H1 (cell line): ENCODE results near the gene VNN1. TPM values are rescaled to one million over a fixed set of nuclear protein-coding genes. Genes with fewer than 3 reads are reported as not detected.

Source experiments
- CTCF ChIA-PET: fragments of 300-600 bp; sonication (Branson Sonifier 250); formaldehyde crosslinking; loops from one replicate; lab custom pipeline; 2021; ENCODE audit not compliant: partially characterized antibody; lab: Charles Lee
- POLR2A ChIA-PET: fragments of 300-600 bp; sonication (Branson Sonifier 250); formaldehyde crosslinking; loops from one replicate; lab custom pipeline; 2021; ENCODE audit warnings: inconsistent platforms; ENCODE audit not compliant: partially characterized antibody; lab: Charles Lee
- DNase-seq, 2 experiments: peaks; one replicate each; pipeline versions ENCODE4 v3.0.0 to v3.0.0-alpha.2; 2010 to 2022; ENCODE audit warnings: low spot score in 2 of 2, low read depth in 1 of 2, mixed read lengths in 1 of 2
- FAIRE-seq: peaks from 2 replicates; lab custom pipeline; 2011; peaks lifted over from hg19 to GRCh38; lab: Jason Lieb, UNC
- H2AFZ ChIP-seq: 2 replicates; pipeline ENCODE4 v1.8.1; 2012; ENCODE audit warnings: low read length, inconsistent platforms
- H2AK5ac ChIP-seq: 2 replicates; pipeline ENCODE4 v1.6.1; 2013; ENCODE audit warnings: low read depth, low read length
- H2BK120ac ChIP-seq: replicated peaks from 2 replicates; pipeline ENCODE3; 2013; ENCODE audit warnings: low read depth, low read length, inconsistent platforms
- H2BK12ac ChIP-seq: 2 replicates; pipeline ENCODE4 v1.6.1; 2013; ENCODE audit warnings: low read depth, low read length
- H2BK15ac ChIP-seq: 2 replicates; pipeline ENCODE4 v1.6.1; 2013; ENCODE audit warnings: low read length
- H2BK20ac ChIP-seq: 2 replicates; pipeline ENCODE4 v1.6.1; 2013; ENCODE audit warnings: low read length
- H2BK5ac ChIP-seq: 2 replicates; pipeline ENCODE4 v1.6.1; 2013; ENCODE audit warnings: low read depth, low read length
- H3K14ac ChIP-seq: 2 replicates; pipeline ENCODE4 v1.6.1; 2013; ENCODE audit warnings: inconsistent platforms; ENCODE audit not compliant: insufficient read length
- H3K18ac ChIP-seq: 2 replicates; pipeline ENCODE4 v1.6.1; 2013; ENCODE audit warnings: low read length; ENCODE audit errors: extremely low read depth
- H3K23ac ChIP-seq: 2 replicates; pipeline ENCODE4 v1.6.1; 2013; ENCODE audit warnings: inconsistent platforms; ENCODE audit not compliant: insufficient read length
- H3K23me2 ChIP-seq: 2 replicates; pipeline ENCODE4 v1.6.1; 2013; ENCODE audit warnings: low read depth, low read length
- H3K27ac ChIP-seq: 2 replicates; pipeline ENCODE4 v1.6.1; 2011; ENCODE audit warnings: low read depth, low read length, inconsistent platforms
- H3K27me3 ChIP-seq, 4 experiments: replicated peaks in 1 of 4; 1 replicate in 1 of 4; 2 replicates in 3 of 4; pipeline versions ENCODE4 v1.6.1 to v1.8.1; 2011 to 2013; ENCODE audit warnings: low read length in 3 of 4, mild to moderate bottlenecking in 3 of 4, inconsistent platforms in 2 of 4, mixed read lengths in 2 of 4, moderate library complexity in 1 of 4; ENCODE audit not compliant: control insufficient read depth in 3 of 4, insufficient read depth in 3 of 4; ENCODE audit errors: extremely low read depth in 1 of 4
- H3K36me3 ChIP-seq, 4 experiments: 2 replicates each; pipeline versions ENCODE4 v1.6.1 to v1.8.1; 2011 to 2013; ENCODE audit warnings: mild to moderate bottlenecking in 4 of 4, low read length in 3 of 4, moderate library complexity in 2 of 4, control low read depth in 1 of 4, inconsistent platforms in 1 of 4; ENCODE audit not compliant: insufficient read depth in 4 of 4, control insufficient read depth in 2 of 4
- H3K4ac ChIP-seq: replicated peaks from 2 replicates; pipeline ENCODE3; 2013; ENCODE audit warnings: low read length, low read depth, mixed read lengths, inconsistent platforms; ENCODE audit not compliant: insufficient read length
- H3K4me1 ChIP-seq, 4 experiments: replicated peaks in 1 of 4; 1 replicate in 1 of 4; 2 replicates in 3 of 4; pipeline versions ENCODE4 v1.6.1 to v1.8.1; 2011 to 2013; ENCODE audit warnings: low read length in 3 of 4, inconsistent platforms in 2 of 4, mixed read lengths in 1 of 4; ENCODE audit not compliant: insufficient read depth in 4 of 4, control insufficient read depth in 3 of 4
- H3K4me2 ChIP-seq, 2 experiments: 2 replicates each; pipeline versions ENCODE4 v1.6.1 to v1.8.1; 2011 to 2013; ENCODE audit warnings: low read depth in 2 of 2, low read length in 2 of 2, control low read depth in 1 of 2, inconsistent platforms in 1 of 2, mild to moderate bottlenecking in 1 of 2; ENCODE audit not compliant: insufficient read depth in 1 of 2
- H3K4me3 ChIP-seq, 4 experiments: fragments of 200-600, 300-600 bp in 1 of 4; sonication (generic), shearing (Covaris generic), sonication (Bioruptor Twin) in 1 of 4; 2 replicates each; pipeline versions ENCODE4 v1.5.1 to v1.8.1; 2011 to 2016; ENCODE audit warnings: low read length in 4 of 4, low read depth in 3 of 4, control low read depth in 2 of 4, inconsistent platforms in 2 of 4, mild to moderate bottlenecking in 2 of 4, mixed read lengths in 1 of 4, moderate library complexity in 1 of 4; ENCODE audit not compliant: insufficient read depth in 2 of 4; ENCODE audit errors: extremely low read depth in 1 of 4
- H3K56ac ChIP-seq: replicated peaks from 2 replicates; pipeline ENCODE3; 2013; ENCODE audit warnings: low read depth, mild to moderate bottlenecking, mixed read lengths, low read length, inconsistent platforms; ENCODE audit not compliant: insufficient read length
- H3K79me1 ChIP-seq: 2 replicates; pipeline ENCODE4 v1.6.1; 2013; ENCODE audit warnings: low read depth, low read length, control low read depth
- H3K79me2 ChIP-seq, 2 experiments: 2 replicates each; pipeline versions ENCODE4 v1.6.1 to v1.8.1; 2012 to 2013; ENCODE audit warnings: low read length in 2 of 2, mild to moderate bottlenecking in 2 of 2, inconsistent platforms in 1 of 2; ENCODE audit not compliant: insufficient read depth in 2 of 2, control insufficient read depth in 1 of 2
- H3K9ac ChIP-seq, 4 experiments: replicated peaks in 1 of 4; 1 replicate in 1 of 4; 2 replicates in 3 of 4; pipeline versions ENCODE4 v1.6.1 to v1.8.1; 2011 to 2013; ENCODE audit warnings: low read depth in 3 of 4, low read length in 3 of 4, control low read depth in 2 of 4, mild to moderate bottlenecking in 2 of 4, moderate library complexity in 2 of 4, inconsistent platforms in 1 of 4; ENCODE audit errors: extremely low read depth in 1 of 4
- H3K9me3 ChIP-seq, 2 experiments: 2 replicates each; pipeline versions ENCODE4 v1.6.1 to v1.8.1; 2012 to 2013; ENCODE audit warnings: mild to moderate bottlenecking in 2 of 2, moderate library complexity in 2 of 2, control low read depth in 1 of 2, inconsistent platforms in 1 of 2, low read depth in 1 of 2, low read length in 1 of 2, mixed read lengths in 1 of 2; ENCODE audit not compliant: insufficient read depth in 2 of 2
- H4K20me1 ChIP-seq, 2 experiments: replicated peaks in 1 of 2; 2 replicates each; pipeline versions ENCODE3 to v1.8.1; 2011 to 2013; ENCODE audit warnings: inconsistent platforms in 2 of 2, low read length in 2 of 2, mild to moderate bottlenecking in 1 of 2; ENCODE audit not compliant: insufficient read depth in 2 of 2, control insufficient read depth in 1 of 2
- H4K5ac ChIP-seq: 2 replicates; pipeline ENCODE4 v1.6.1; 2013; ENCODE audit warnings: low read length, low read depth, mixed read lengths, inconsistent platforms; ENCODE audit not compliant: insufficient read length
- H4K8ac ChIP-seq: 2 replicates; pipeline ENCODE4 v1.8.0; 2013; ENCODE audit warnings: mild to moderate bottlenecking, moderate library complexity, low read length, inconsistent platforms; ENCODE audit not compliant: insufficient read depth; ENCODE audit errors: extremely low read depth
- H4K91ac ChIP-seq: replicated peaks from 2 replicates; pipeline ENCODE3; 2013; ENCODE audit warnings: low read length, mixed read lengths, inconsistent platforms; ENCODE audit not compliant: insufficient read length
- ASH2L ChIP-seq: fragments of 200-600, 300-600 bp; sonication (generic); IDR thresholded peaks from one replicate; pipeline ENCODE4 v1.7.1; 2017; ENCODE audit warnings: low read length
- CHD2 ChIP-seq: IDR thresholded peaks from 2 replicates; pipeline ENCODE4 v1.6.1; 2012; ENCODE audit warnings: low read length, improper control_type of control experiment
- CTBP2 ChIP-seq: IDR thresholded peaks from 2 replicates; pipeline ENCODE4 v1.7.0; 2011; ENCODE audit warnings: borderline replicate concordance, mild to moderate bottlenecking, moderate library complexity, mixed read lengths, low read length; ENCODE audit not compliant: insufficient read depth, insufficient read length
- EP300 ChIP-seq, 2 experiments: IDR thresholded peaks; 1 replicate in 1 of 2; 2 replicates in 1 of 2; pipeline ENCODE4 v1.6.1; 2011 to 2012; ENCODE audit warnings: low read depth in 2 of 2, low read length in 2 of 2, mild to moderate bottlenecking in 2 of 2, borderline replicate concordance in 1 of 2, inconsistent platforms in 1 of 2, moderate library complexity in 1 of 2
- FOSL1 ChIP-seq: IDR thresholded peaks from 2 replicates; pipeline ENCODE4 v1.6.1; 2011; ENCODE audit warnings: mild to moderate bottlenecking, low read depth, low read length, moderate library complexity; ENCODE audit not compliant: insufficient read depth
- GABPA ChIP-seq: IDR thresholded peaks from 2 replicates; pipeline ENCODE4 v1.6.1; 2011; ENCODE audit warnings: mild to moderate bottlenecking, low read length, moderate library complexity, borderline replicate concordance; ENCODE audit not compliant: insufficient read depth
- NRF1 ChIP-seq: IDR thresholded peaks from 2 replicates; pipeline ENCODE4 v1.6.1; 2011; ENCODE audit warnings: mild to moderate bottlenecking, low read depth, low read length, improper control_type of control experiment
- SIN3A ChIP-seq, 2 experiments: IDR thresholded peaks in 1 of 2; conservative IDR thresholded peaks in 1 of 2; 2 replicates each; pipeline ENCODE4 v1.6.1; 2011 to 2012; ENCODE audit warnings: low read length in 2 of 2, improper control_type of control experiment in 1 of 2, low read depth in 1 of 2, mild to moderate bottlenecking in 1 of 2
- SIRT6 ChIP-seq: IDR thresholded peaks from one replicate; pipeline ENCODE4 v1.7.1; 2012; ENCODE audit warnings: low read length, inconsistent platforms
- SRF ChIP-seq: IDR thresholded peaks from 2 replicates; pipeline ENCODE4 v1.6.1; 2011; ENCODE audit warnings: mild to moderate bottlenecking, low read depth, low read length, moderate library complexity
- WGBS, 2 experiments: shearing (Covaris generic) in 1 of 2; methylation state at CpG; one replicate each; pipeline versions ENCODE4 v1.1.6 to v1.1.7; 2013 to 2015; ENCODE audit warnings: low lambda C conversion rate in 2 of 2, mixed read lengths in 2 of 2, inconsistent platforms in 1 of 2, low coverage in 1 of 2, missing lambda C conversion rate in 1 of 2; ENCODE audit not compliant: insufficient replicate concordance in 2 of 2, insufficient coverage in 1 of 2, insufficient read length in 1 of 2; ENCODE audit errors: extremely low coverage in 1 of 2, missing lambda C conversion rate in 1 of 2; 5-methylcytosine and 5-hydroxymethylcytosine counted together
- polyA plus RNA-seq, 7 experiments: library from polyadenylated mRNA; depleted of rRNA in 3 of 7; stranded (reverse) in 5 of 7; unstranded in 2 of 7; fragments of >200 nt in 5 of 7; fragments of 200-250 nt in 2 of 7; gene quantifications; 1 replicate in 5 of 7; 2 replicates in 1 of 7; 4 replicates in 1 of 7; pipeline versions ENCODE4 v1.2.1 to v1.2.3, GENCODE V29; 2011 to 2013; ENCODE audit warnings: missing spikeins in 2 of 7, mixed read lengths in 2 of 7
- total RNA-seq: library from RNA; stranded (reverse); fragmentation: NEBNext Ultra II Directional; extraction: Animal tissue kit (Norgen Biotek cat#: 25700); gene quantifications from 2 replicates; pipeline ENCODE4 v1.2.1, GENCODE V29; 2021

VNN1 gene
- total and polyA plus RNA-seq, 2 of the 8 experiments (the other 6 are each of a cell fraction or from before 2014, with no cell fraction given) = not detected

- no peak overlapping the region for H2BK5ac ChIP-seq
- no peak overlapping the region for H3K4ac ChIP-seq
- POLR2A ChIA-PET = no interaction called here
- no peaks in the 10 kb centered on the region for H3K9me3 ChIP-seq
- no peak overlapping the region for H2BK12ac ChIP-seq
- H4K8ac ChIP-seq = no peak overlapping the region
- H2BK120ac ChIP-seq = no peak overlapping the region
- H3K4me3 ChIP-seq = no peak overlapping the region
- no peak for TF ChIP-seq CHD2
- TF ChIP-seq EP300 (IDR thresholded peaks at IDR 0.05; ENCODE audit: borderline replicate concordance in 1 of 2, low read depth in 2 of 2, low read length in 2 of 2) = no peak
- TF ChIP-seq ASH2L = no peak
- no peak for TF ChIP-seq GABPA
- no peak for TF ChIP-seq SIN3A (conservative IDR thresholded peaks at IDR 0.05 in 1 of 2, IDR thresholded peaks at IDR 0.05 in 1 of 2; ENCODE audit: low read depth in 1 of 2, low read length in 2 of 2)
- no peak for TF ChIP-seq SIRT6
- no peak for TF ChIP-seq CTBP2
- no peak for TF ChIP-seq SRF
- no peak for TF ChIP-seq FOSL1
- TF ChIP-seq NRF1 = no peak
- no peaks in the 10 kb centered on the region for H4K20me1 ChIP-seq
- WGBS, 2 experiments = 67% methylated on average over 1 of the region's 1 CpG; no CpG with 5 or more reads in 1 of the 2 experiments
- FAIRE-seq (no peak), DNase-seq (no peak)
- H3K56ac ChIP-seq = no peak overlapping the region
- no peak overlapping the region for H3K14ac ChIP-seq
- H2BK20ac ChIP-seq = no peak overlapping the region
- H3K27me3 ChIP-seq = no peaks in the 10 kb centered on the region
- no peak overlapping the region for H3K23ac ChIP-seq
- H3K4me1 ChIP-seq = no peaks in the 10 kb centered on the region
- no peak overlapping the region for H2AK5ac ChIP-seq
- no peak overlapping the region for H3K27ac ChIP-seq
- no peaks in the 10 kb centered on the region for H3K23me2 ChIP-seq
- H3K4me2 ChIP-seq = no peak overlapping the region
- H2BK15ac ChIP-seq = no peak overlapping the region
- no peak overlapping the region for H4K5ac ChIP-seq
- CTCF ChIA-PET = interaction anchor here (0.6 to 2.3 kb wide), 5 partner anchors 10 to 436 kb away, joined by 3 to 6 read pairs (median 4); partner anchors contain the start of gene SLC18B1
- H3K9ac ChIP-seq = no peak overlapping the region
- no peak overlapping the region for H2AFZ ChIP-seq
- no peak overlapping the region for H4K91ac ChIP-seq
- H3K79me2 ChIP-seq = no peaks in the 10 kb centered on the region
- H3K79me1 ChIP-seq = no peaks in the 10 kb centered on the region
- H3K18ac ChIP-seq = no peak overlapping the region
- H3K36me3 ChIP-seq = no peaks in the 10 kb centered on the region
Measured at GRCh38 chr6:132733814-132734213, 20.0 kb upstream of the VNN1 start.
